ENCODE data around the gene LEAP2. TPM values are rescaled to one million over a fixed set of nuclear protein-coding genes. Genes with fewer than 3 reads are reported as not detected.
A peak's percentile ranks its signal among the peaks of the same experiment; 100 is the strongest.

Gene LEAP2
- total RNA-seq, 1 donor from 2014 or later: 1.9 TPM

GRCh38 chr5:132895719-132896305 is 22.3 kb downstream of the LEAP2 start:
- no peak for TF ChIP-seq CTCF (IDR thresholded peaks at IDR 0.05; ENCODE audit: borderline replicate concordance)
- Histone ChIP-seq H3K36me3 (peaks cover 85% of the 10 kb centered on the region), H3K4me3 (no peak overlapping the region), H3K27ac (replicated peaks) (peak overlapping the region; percentile 53), H3K4me1 (peaks cover 33% of the 10 kb centered on the region), H3K27me3 (ENCODE audit: low read depth) (no peaks in the 10 kb centered on the region), H3K9me3 (replicated peaks) (no peaks in the 10 kb centered on the region)
- intact Hi-C loops (cut with micrococcal nuclease): no loop called here
- DNase-seq: no peak

- no peak for DNase-seq
- Histone ChIP-seq H3K36me3 (peaks cover 77% of the 10 kb centered on the region), H3K4me1 (peaks cover 33% of the 10 kb centered on the region), H3K27ac (replicated peaks) (peak overlapping the region; percentile 53), H3K27me3 (ENCODE audit: low read depth) (no peaks in the 10 kb centered on the region), H3K4me3 (no peak overlapping the region), H3K9me3 (replicated peaks) (no peaks in the 10 kb centered on the region)
- intact Hi-C loops (cut with micrococcal nuclease): no loop called here
- TF ChIP-seq CTCF (IDR thresholded peaks at IDR 0.05; ENCODE audit: borderline replicate concordance): no peak
Measured at GRCh38 chr5:132896685-132897084, 23.2 kb downstream of the LEAP2 start.

GRCh38 chr5:132898094-132898493 is 24.6 kb downstream of the LEAP2 start:
- Histone ChIP-seq H3K4me3 (no peak overlapping the region), H3K9me3 (replicated peaks) (no peaks in the 10 kb centered on the region), H3K36me3 (peaks cover 66% of the 10 kb centered on the region), H3K27me3 (ENCODE audit: low read depth) (no peaks in the 10 kb centered on the region), H3K4me1 (peaks cover 33% of the 10 kb centered on the region), H3K27ac (replicated peaks) (no peak overlapping the region)
- no peak for DNase-seq
- intact Hi-C loops (cut with micrococcal nuclease): no loop called here
- no peak for TF ChIP-seq CTCF (IDR thresholded peaks at IDR 0.05; ENCODE audit: borderline replicate concordance)

GRCh38 chr5:132901036-132901435 is 27.6 kb downstream of the LEAP2 start:
- no peak for TF ChIP-seq CTCF (IDR thresholded peaks at IDR 0.05; ENCODE audit: borderline replicate concordance)
- intact Hi-C loops (cut with micrococcal nuclease): no loop called here

GRCh38 chr5:132901730-132902129 is 28.3 kb downstream of the LEAP2 start:
- Histone ChIP-seq H3K36me3 (peaks cover 38% of the 10 kb centered on the region), H3K27me3 (ENCODE audit: low read depth) (no peaks in the 10 kb centered on the region)

More at GRCh38 chr5:132901036-132901435, 27.6 kb downstream of the LEAP2 start:
- Histone ChIP-seq H3K27me3 (ENCODE audit: low read depth) (no peaks in the 10 kb centered on the region), H3K9me3 (replicated peaks) (no peaks in the 10 kb centered on the region), H3K4me1 (peaks cover 20% of the 10 kb centered on the region), H3K4me3 (no peak overlapping the region), H3K36me3 (peaks cover 45% of the 10 kb centered on the region), H3K27ac (replicated peaks) (no peak overlapping the region)
- no peak for DNase-seq

More at GRCh38 chr5:132901730-132902129, 28.3 kb downstream of the LEAP2 start:
- H3K4me1 ChIP-seq: peaks cover 18% of the 10 kb centered on the region
- no peak for TF ChIP-seq CTCF (IDR thresholded peaks at IDR 0.05; ENCODE audit: borderline replicate concordance)
- DNase-seq: no peak
- no peak overlapping the region for H3K27ac ChIP-seq (replicated peaks)
- no peaks in the 10 kb centered on the region for H3K9me3 ChIP-seq (replicated peaks)
- intact Hi-C loops (cut with micrococcal nuclease): no loop called here
- H3K4me3 ChIP-seq: no peak overlapping the region
